Activated CD4-positive, CD25-positive, alpha-beta regulatory T cell treated with anti-CD3 and anti-CD28 coated beads, Interleukin-2, amount 50 U/mL, for 72 hours (primary cell): ENCODE results near the gene LHX1.

Source experiments
- DNase-seq: peaks from one replicate; pipeline ENCODE4 v3.0.0; 2021

Gene LHX1

DNA sequence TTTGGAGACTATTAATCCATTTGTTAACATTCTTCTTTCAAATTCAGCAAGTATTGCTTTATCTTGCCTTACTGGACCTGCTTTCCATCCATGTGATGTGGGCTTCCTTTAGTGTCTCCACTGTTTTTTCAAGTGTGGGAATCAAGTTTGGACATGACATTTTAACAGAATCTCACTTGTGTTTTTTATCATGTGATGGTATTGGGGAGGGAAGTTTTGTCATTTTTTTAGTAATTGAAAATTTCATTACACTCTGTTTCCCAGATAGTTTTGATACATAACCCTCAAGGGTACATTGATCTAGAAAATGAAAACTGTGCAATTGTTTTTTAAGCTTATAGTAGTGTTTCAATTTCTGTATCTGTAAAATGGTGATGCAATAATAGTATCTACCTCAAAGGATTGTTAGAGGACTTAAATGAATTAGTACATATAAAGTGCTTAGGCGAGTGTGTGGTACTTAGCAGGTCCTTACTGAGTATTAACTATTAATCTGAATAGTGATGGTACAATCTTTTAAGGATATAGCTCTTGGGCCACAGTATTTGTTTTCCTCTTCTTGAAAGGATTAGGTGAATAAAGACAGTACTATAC is 38.7 kb downstream of the LHX1 start:
- DNase-seq = no peak

DNA sequence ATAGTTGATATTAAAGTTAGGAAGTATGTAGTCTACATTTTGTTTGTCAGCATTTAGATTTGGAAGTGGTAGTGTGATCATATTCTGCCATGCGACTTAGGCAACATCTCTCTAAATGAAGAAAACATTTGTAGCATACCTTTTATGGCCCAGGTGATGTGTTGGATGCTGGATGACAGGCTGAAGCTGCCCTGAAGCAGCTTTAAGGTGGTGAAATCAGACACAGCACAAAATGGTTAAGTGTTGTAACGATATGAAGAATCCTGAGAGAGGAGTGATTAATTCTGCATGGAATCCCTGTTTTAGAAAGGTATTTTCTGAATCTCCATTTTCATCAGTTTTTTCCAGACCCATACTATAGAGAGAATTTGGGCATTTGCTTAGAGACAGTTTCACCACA is 39.8 kb downstream of the LHX1 start:
- DNase-seq = no peak

DNA sequence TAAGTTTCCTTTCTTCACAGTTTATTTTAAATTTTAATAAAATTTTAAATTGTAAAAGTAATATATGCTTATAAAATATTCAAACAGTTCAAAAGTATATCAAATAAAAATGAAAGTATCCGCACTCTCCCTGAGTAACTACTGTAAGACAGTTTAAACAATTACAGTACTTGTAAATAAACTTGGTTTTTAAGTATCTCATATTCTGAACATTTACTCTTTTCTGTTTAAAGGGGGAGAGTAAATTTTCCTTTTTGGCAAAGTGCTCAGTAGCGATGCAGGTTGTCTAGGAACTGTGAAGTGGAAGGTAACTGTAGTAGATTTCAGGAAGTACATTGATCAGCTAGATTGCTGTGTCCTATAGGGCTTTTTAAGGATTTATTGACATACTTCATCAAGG is 40.3 kb downstream of the LHX1 start:
- no peak for DNase-seq

DNA sequence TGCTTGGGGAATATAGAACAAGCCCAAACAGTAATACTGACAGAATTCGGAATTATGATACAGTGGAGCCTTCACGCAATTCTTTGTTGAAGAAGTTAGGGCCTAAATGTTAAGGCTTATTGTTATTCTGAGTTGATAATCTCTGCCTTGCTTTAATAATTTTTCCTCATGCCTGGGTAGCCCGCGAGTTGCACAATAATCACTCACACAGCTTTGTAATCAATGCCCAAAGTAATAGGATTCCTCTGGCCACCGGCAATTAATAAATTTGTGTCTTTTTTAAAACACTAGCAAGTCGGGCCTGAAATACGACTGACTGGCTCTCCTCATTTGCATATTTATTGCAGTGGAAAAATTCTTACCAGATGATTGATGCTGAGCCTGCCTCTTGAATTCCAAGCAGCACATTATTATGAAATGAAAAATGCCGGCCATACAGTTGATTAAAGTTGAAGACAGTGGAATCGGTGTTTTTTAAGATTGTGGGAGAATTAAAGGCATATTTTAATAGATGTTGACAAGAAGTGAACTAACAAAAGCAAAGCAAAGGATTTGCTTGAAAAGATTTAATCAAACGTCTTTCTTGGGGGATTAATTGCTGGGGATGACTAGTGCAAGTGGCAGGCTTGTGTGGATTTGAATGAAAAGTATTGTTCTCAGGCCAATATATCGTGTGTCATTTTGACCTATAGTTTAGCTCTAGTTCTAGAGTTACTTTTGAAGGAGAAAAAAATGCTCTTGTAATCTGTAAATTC is 41.7 kb downstream of the LHX1 start:
- DNase-seq = no peak

DNA sequence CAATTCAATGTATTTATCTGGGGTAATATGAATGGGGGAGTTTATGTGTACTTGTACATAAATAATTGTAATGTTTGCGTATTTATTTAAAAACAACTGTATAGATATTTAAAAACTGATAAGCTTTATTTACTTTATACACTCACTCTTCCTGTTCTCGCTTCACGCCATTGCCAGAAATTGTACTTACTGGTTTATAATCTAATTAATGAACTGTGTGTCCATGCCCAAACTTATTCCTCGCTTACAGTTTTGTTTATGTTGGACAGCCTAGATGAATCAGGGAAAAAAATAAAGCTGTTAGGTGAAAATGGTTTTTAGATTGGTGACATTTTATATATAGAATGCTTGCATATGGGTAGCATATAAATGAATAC is 42.3 kb downstream of the LHX1 start:
- DNase-seq = no peak

DNA sequence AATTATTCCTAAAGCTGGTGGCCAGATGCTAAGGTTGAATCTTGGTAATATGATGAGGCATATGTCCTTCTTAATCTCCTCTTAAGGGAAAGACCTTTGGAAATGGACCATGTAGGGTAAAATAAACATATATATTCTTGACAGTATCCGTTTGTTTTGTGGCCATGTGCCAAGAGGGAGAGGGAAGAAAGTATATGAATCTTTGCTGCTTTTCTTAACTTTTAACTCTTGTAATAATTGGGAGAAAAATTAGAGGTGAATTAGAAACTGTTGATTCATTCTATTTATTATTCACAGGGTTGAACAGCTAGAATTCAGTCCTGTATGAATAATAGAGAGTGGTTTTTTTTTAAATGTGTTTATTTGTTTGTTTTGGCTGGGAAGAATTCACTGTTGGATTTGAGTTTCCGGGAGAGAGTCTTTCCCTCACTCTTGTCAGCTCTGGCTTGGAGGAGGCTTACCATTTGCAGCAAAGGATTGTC is 43.0 kb downstream of the LHX1 start:
- DNase-seq = no peak

DNA sequence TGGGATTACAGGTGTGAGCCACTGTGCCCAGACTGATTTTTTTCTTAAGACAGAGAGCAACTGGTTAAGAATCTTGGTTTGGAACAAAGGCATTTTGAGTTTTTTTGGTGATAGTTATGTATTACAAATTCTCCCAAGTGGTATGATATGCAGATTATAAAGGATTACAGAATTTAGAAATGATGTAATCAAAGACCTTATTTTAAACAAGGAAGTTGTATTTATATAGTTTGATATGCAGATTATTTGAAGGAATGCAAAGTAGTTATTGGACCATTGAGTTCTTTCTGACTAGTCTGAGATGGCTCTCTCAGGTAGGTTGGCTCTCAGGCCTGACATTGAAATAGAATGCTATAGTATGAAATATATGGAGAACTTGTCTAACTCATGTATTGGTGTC is 46.3 kb downstream of the LHX1 start:
- no peak for DNase-seq

DNA sequence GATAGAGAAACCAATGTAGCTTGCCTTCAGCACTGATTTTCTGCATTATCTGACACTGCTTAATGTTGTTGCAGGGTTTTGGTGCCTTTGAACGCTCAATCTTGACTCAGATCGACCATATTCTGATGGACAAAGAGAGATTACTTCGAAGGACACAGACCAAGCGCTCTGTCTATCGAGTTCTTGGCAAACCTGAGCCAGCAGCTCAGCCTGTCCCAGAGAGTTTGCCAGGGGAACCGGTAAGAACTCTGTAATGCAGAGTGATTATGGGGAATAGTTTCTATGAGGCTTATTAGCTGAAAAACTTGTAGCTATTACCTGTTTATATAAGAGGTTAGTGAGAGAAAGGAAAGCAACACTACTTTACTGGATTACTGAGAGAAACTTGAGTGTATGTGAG is 51.9 kb downstream of the LHX1 start:
- DNase-seq = no peak

DNA sequence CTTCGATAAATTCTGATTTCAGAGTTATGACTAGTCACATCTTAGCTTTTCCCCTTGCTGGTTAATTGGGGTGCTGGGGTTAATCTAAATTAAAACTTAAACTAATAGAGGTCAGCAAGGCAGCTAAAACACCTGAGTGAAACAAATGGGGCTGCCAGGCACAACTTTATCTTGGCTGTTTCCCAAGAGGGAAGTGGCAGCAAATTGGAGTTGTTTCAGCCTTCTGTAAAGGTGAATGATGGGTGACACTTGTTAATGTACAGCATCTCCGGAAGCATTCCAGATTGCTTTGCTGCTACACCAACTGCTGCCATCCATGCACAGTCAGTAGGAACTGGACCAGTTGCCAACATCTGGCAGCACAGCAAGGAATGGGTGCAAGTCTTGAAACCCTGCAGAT is 55.4 kb downstream of the LHX1 start:
- DNase-seq = no peak

DNA sequence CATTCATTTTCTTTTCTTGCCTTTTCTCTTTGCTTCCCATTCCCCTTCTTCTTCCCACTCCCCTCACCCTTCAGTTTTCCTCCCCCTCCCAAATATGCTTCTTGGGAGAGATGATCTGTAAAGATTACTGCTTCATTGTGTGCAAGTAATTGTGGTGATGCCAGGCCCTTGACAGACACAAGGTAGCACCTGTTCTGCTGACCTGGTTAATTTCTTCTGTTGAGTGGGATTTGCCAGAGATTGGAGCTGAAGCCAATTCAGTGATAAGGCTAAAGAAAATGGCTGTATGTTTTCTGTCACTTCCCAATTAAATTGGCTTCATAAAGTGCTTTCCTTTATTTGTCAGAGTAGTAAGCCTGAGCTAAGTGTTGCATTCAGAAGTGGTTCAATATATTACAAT is 56.0 kb downstream of the LHX1 start:
- DNase-seq = no peak
